NB4 (cell line): ENCODE measurements around the gene OLFML1.

Experiments
- CTCF ChIP-seq: IDR thresholded peaks from one replicate; pipeline ENCODE4 v1.5.1; 2012; ENCODE audit warnings: low read depth, low read length
- MAX ChIP-seq: IDR thresholded peaks from 2 replicates; pipeline ENCODE4 v1.6.1; 2011; ENCODE audit warnings: low read depth, low read length
- MYC ChIP-seq: IDR thresholded peaks from 2 replicates; pipeline ENCODE4 v1.6.1; 2011; ENCODE audit warnings: low read depth, low read length
- POLR2A ChIP-seq: IDR thresholded peaks from 2 replicates; pipeline ENCODE4 v1.6.1; 2011; ENCODE audit warnings: mild to moderate bottlenecking; ENCODE audit not compliant: insufficient read length; ENCODE audit errors: extremely low read depth

GRCh38 chr11:7457211-7457610, 28.1 kb upstream of the OLFML1 start:
- no peak for TF ChIP-seq POLR2A
- TF ChIP-seq MYC = no peak
- TF ChIP-seq CTCF = no peak
- TF ChIP-seq MAX = no peak
